NB4 (cell line): ENCODE results near the gene CCDC106.

Source experiments
- MYC ChIP-seq: IDR thresholded peaks from 2 replicates; pipeline ENCODE4 v1.6.1; 2011; ENCODE audit warnings: low read depth, low read length
- POLR2A ChIP-seq: IDR thresholded peaks from 2 replicates; pipeline ENCODE4 v1.6.1; 2011; ENCODE audit warnings: mild to moderate bottlenecking; ENCODE audit not compliant: insufficient read length; ENCODE audit errors: extremely low read depth
- TF ChIP-seq, protein P1 (sequence below): IDR thresholded peaks from one replicate; pipeline ENCODE4 v1.5.1; 2012; ENCODE audit warnings: low read depth, low read length
- TF ChIP-seq, protein P2 (sequence below): IDR thresholded peaks from 2 replicates; pipeline ENCODE4 v1.6.1; 2011; ENCODE audit warnings: low read depth, low read length

GRCh38 chr19:55656552-55656951, 8.5 kb downstream of the CCDC106 start:
- TF ChIP-seq, protein P1, sequence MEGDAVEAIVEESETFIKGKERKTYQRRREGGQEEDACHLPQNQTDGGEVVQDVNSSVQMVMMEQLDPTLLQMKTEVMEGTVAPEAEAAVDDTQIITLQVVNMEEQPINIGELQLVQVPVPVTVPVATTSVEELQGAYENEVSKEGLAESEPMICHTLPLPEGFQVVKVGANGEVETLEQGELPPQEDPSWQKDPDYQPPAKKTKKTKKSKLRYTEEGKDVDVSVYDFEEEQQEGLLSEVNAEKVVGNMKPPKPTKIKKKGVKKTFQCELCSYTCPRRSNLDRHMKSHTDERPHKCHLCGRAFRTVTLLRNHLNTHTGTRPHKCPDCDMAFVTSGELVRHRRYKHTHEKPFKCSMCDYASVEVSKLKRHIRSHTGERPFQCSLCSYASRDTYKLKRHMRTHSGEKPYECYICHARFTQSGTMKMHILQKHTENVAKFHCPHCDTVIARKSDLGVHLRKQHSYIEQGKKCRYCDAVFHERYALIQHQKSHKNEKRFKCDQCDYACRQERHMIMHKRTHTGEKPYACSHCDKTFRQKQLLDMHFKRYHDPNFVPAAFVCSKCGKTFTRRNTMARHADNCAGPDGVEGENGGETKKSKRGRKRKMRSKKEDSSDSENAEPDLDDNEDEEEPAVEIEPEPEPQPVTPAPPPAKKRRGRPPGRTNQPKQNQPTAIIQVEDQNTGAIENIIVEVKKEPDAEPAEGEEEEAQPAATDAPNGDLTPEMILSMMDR, result no peak
- TF ChIP-seq POLR2A (no peak), MYC (no peak)
- TF ChIP-seq, protein P2, sequence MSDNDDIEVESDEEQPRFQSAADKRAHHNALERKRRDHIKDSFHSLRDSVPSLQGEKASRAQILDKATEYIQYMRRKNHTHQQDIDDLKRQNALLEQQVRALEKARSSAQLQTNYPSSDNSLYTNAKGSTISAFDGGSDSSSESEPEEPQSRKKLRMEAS, result no peak
